HG02981 (cell line): ENCODE measurements around the gene ANO1.

Experiments
- ATAC-seq: cut with Tn5 transposase; IDR thresholded peaks from one replicate; pipeline ENCODE4 v1.9.1; 2021; ENCODE audit warnings: mild to moderate bottlenecking, moderate library complexity; ENCODE audit not compliant: unreplicated experiment

The ANO1 gene

GRCh38 chr11:70133771-70134335 is 55.7 kb downstream of the ANO1 start:
- ATAC-seq = no peak

DNA sequence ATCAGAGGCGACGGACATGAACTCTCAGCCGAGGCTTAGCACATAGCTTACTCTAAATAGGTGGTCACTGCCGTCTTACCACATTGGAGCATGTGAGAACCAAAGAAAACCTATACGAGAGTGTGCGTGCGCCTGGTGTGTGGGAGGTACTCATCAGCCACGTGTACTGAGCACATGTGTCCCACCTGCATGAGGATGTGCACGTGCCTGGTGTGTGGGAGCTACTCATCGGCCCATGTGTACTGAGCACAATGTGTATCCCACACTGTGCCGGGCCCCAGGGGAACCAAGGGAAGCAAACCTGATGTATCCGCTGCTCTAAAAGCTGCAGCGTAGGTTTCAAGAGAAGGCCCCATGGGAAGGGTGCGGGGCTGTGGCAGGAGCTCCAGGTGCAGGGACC is 56.4 kb downstream of the ANO1 start:
- ATAC-seq = no peak

DNA sequence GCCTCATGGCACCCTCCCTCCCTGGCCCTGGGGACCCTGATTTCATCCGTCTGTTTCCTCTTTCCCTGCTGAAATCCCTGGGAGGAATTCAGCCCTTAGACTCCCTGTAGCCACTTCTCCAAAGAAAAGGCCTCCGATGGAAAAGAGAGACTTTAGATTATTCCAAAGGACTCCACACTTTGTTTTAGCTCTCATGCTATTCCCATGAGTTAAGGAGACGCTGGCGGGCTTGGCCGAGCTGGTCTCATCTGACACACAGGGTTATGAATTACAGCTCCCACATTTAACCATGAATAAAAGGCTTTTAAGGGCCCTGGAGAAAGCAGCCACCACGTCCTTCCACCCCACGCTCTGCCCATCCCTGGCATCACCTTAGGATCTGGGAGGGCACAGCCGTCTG is 57.0 kb downstream of the ANO1 start:
- ATAC-seq = no peak

GRCh38 chr11:70135625-70136059 is 57.5 kb downstream of the ANO1 start:
- no peak for ATAC-seq

GRCh38 chr11:70137383-70137782 is 59.3 kb downstream of the ANO1 start:
- no peak for ATAC-seq

DNA sequence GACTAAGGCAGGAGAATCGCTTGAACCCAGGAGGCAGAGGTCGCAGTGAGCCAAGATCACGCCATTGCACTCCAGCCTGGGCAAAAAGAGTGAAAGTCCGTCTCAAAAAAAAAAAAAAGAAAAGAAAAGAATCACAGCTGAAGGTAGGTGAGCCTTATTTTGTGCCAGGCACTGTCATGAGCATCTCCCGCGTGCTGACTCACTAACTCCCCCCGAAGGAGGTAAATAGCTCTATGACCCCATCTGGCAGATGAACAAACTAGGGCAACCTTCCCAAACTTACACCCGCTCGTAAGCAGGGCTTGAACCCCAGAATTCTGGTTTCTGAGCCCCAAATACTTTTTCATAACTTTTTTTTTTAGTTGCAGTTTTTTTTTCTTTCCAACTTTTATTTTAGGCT is 60.3 kb downstream of the ANO1 start:
- ATAC-seq = no peak

DNA sequence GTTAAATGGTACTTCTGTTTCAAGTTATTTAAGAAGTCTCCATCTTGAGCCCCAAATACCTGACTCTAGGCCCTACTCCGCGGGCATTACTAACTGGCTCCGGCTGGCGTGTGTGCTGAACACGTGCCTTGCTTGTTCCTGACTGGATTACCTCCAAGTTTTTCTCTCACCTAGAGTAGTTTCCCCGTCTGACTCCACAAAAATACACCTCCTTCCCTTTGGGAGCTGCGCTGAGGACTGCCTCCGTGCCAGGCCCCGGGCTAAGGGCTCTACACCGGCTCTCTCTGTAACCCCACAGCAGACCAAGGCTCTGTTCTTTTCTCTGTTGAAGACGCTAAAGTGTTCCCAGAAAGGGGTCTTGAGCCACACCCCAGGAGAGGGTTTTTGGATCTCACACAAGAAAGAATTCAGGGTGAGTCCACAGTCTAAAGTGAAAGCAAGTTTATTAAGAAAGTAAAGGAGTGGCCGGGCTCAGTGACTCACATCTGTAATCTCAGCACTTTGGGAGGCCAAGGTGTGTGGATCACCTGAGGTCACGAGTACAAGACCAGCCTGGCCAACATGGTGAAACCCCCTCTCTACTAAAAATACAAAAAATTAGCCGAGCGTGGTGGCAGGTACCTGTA is 61.8 kb downstream of the ANO1 start:
- no peak for ATAC-seq

GRCh38 chr11:70140711-70141485 is 62.8 kb downstream of the ANO1 start:
- ATAC-seq = no peak

- ATAC-seq = no peak
These were observed 63.5 kb downstream of the ANO1 start for GRCh38 chr11:70141486-70142220.

DNA sequence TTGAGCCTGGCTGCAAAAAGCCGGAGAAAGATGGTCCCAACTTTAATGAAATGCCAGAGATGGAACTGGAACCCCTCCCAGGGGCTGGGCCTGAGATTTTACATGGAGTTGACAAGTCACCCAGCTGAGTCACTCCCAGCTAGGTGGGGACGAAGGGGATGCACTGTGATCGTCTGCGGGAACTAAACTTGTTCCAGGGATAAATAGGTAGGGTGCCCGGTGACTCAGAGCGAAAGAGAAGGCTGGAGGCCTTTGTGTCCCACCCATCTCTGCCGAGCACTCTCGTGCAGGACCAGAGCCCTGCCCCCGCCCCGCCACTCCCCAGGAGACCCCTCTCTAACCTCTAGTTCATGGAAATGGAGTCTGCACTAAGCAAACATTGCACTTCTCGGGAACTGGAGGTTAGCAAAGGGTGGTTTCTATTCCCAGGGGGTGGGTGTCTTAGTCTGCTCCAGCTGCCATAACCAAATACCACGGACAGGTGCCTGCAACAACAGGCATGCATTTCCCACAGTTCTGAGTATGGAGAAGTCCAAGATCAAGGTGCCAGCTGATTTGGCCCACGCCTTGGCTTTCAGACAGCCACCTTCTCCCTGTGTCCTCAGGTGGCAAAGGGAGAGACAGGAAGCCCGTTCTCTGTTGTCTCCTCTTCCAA is 64.2 kb downstream of the ANO1 start:
- no peak for ATAC-seq

DNA sequence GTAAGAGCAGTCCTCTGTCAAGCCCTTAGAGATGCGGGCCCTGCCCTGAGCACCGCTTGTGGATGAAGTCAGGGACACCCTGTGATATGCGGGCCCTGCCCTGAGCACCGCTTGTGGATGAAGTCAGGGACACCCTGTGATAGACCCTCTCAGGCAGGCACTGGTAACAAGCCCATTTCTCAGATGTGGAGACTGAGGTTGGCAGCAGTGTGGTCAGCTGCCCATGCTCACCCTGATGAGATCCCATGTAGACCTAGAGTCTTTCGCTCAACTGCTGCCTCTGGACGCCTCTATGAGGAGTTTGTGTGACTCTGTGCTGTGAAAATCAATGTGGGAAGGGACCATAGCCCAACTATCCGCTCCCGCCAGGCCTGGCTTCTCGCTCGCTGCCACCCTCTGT is 66.1 kb downstream of the ANO1 start:
- ATAC-seq = no peak

GRCh38 chr11:70145071-70145470 is 67.0 kb downstream of the ANO1 start:
- ATAC-seq = no peak

- no peak for ATAC-seq
These were observed 67.7 kb downstream of the ANO1 start for GRCh38 chr11:70145841-70146240.

DNA sequence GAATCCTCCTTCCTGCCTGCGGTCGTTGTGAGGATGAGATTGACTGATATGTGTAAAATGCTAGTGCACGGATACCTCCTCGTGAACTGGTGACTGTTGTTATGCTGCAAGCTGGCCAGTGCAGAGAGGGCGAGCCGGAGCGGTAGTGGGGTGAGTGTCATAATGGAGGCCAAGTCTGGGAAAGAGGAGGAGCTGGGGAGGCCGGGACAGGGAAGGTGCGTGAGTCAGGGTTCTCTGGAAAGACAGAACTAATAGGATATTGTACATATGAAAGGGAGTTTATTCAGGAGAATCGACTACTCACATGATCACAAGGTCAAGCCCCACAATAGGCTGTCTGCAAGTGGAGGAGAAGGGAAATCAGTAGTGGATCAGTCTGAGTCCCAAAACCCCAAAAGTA is 68.2 kb downstream of the ANO1 start:
- ATAC-seq = no peak

DNA sequence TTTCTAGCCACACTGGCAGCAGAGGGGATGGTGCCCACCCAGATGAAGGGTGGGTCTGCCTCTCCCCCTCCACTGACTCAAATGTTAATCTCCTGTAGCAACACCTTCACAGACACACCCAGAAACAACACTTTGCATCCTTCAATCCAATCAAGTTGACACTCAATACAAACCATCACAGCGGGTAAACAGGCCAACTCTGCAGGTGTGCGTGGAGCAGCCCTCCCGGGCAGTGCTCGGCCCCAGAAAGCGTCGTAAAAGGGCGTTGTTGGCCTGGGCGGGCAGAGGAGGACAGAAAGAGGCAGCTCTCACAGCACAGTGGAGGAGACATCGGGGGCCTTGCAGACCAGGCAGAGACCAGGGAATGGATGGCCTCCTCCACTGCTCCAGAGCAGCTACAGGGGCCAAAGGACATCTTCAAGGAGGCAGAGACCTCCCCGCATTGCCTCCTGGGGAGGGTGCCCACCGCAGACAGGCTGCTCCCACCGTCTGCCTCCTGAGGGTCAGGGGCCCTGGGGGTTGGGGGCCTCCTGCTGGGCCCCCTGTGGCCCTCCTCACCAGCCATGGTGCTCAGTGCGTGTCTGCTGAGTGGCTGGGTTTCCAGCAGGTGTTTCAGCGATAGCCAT is 68.9 kb downstream of the ANO1 start:
- no peak for ATAC-seq

GRCh38 chr11:70147668-70148067 is 69.6 kb downstream of the ANO1 start:
- ATAC-seq = no peak

DNA sequence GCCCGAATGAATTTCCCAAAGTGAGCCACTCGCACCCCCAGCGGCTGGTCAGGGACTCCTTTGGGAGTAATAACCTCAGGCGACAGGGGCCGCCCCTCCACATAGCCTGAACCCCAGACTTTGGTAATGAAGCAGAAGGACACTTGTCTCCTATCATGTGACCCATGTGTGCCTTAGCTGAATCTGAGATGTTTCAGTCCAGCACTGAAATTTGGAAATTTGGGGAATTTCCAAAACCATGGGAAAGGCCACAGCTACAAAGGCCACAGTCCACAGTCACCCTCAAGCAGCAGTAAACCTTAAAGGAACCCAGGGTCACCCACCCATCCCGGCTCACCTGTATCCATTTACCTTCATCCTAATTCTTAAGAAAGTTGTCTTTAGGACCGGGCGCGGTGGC is 73.6 kb downstream of the ANO1 start:
- no peak for ATAC-seq

- ATAC-seq = no peak
These were observed 75.1 kb downstream of the ANO1 start for GRCh38 chr11:70153133-70153727.

DNA sequence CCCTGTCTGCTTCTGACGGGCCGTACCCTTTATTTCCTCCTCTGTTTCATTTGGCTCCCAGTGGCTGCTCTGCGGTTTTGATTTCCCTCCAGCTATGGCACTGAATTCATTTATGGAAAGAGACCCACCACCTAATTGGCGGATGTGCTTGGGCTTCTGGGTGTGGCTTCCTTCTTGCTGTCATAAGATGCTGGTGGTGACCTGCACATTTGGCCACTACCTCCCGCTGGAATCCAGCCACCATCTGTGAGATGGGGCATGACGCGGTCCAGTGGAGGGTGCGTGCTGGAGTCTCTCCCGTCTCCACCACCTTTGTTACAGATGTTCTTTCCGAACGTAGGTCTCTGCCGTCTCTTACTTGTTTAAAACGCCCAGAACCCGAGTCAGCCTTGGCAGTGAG is 77.3 kb downstream of the ANO1 start:
- no peak for ATAC-seq

GRCh38 chr11:70156291-70157037 is 78.3 kb downstream of the ANO1 start:
- no peak for ATAC-seq
